Activated T-helper 9 cell treated with anti-CD3 and anti-CD28 coated beads, Interleukin-2, amount 50 U/mL, for 16 hours (primary cell): ENCODE measurements around the gene CPLANE2.
A peak's percentile ranks its signal among the peaks of the same experiment; 100 is the strongest.
"Not testable (repeated sequence)": the region's sequence is repeated elsewhere in the genome, so short reads cannot be mapped to it uniquely, and the experiment has no call there.

Source experiments
- DNase-seq: peaks from one replicate; pipeline ENCODE4 v3.0.0-alpha.2; 2020; ENCODE audit warnings: low read depth

CPLANE2 gene

DNA sequence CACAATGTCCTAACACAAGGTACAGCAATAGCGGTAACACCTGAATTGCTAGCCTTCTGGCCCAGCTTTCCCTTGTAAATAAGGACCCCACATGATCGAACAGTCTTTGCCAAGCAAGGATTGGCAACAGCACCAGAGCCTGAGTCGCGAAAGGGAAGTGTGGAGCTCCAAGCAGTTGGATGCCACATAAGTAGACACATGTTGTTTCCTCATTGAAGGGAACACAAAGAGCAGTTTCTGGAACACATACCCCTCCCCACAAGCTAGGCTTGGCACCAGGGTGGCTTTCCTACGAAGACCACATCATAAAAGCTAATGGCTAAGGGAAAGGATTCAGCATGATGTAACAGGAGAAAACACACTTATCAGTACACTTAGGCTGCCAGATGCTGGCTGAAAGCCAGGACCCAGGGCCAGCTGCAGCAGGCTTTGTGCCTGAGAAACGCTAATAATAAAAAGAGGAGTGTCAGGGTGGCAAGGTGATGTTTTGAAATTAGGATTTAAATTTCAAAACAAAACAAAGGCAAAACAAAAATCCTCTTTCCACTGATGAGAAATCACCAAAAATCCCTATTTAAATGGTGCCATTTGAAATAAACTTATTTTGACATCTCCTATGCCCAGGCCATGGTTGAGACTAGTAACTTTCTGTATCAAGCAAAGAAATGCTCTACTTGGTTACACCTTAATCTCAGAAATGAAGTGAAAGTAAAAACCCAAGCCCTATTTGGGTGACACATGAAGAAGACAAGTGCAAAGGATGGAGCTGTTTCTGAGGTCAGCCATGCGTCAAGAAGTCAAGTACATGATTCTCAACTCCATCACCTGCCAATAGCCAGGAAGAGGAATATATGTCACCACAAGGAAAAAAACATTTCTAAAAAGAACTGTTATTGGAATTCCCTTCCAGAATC is 11.9 kb upstream of the CPLANE2 start:
- DNase-seq: no peak

- DNase-seq: no peak
Observed at GRCh38 chr1:16248007-16248436, 11.0 kb upstream of the CPLANE2 start.

- no peak for DNase-seq
Observed at GRCh38 chr1:16247441-16247840, 10.5 kb upstream of the CPLANE2 start.

DNA sequence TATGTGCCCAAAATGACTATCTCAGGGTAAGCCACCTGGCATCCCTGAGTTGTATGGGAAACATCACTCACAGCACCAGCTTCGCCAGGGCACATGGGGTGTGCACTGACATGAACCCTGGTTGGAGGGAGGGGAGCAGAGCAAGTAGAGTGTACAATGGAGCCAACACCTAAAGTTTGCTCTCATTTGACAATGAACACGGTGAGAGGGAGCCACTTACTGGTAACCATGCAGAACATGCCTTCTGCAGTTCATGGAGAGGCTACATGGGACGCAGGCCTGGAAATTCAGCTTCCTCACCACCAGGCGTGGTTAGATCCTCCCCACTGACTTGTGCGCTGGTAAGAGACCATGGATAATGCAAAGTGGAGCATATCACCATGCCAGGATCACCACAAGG is 10.0 kb upstream of the CPLANE2 start:
- no peak for DNase-seq

GRCh38 chr1:16246239-16246638 is 9.3 kb upstream of the CPLANE2 start:
- not testable (repeated sequence) for DNase-seq

DNA sequence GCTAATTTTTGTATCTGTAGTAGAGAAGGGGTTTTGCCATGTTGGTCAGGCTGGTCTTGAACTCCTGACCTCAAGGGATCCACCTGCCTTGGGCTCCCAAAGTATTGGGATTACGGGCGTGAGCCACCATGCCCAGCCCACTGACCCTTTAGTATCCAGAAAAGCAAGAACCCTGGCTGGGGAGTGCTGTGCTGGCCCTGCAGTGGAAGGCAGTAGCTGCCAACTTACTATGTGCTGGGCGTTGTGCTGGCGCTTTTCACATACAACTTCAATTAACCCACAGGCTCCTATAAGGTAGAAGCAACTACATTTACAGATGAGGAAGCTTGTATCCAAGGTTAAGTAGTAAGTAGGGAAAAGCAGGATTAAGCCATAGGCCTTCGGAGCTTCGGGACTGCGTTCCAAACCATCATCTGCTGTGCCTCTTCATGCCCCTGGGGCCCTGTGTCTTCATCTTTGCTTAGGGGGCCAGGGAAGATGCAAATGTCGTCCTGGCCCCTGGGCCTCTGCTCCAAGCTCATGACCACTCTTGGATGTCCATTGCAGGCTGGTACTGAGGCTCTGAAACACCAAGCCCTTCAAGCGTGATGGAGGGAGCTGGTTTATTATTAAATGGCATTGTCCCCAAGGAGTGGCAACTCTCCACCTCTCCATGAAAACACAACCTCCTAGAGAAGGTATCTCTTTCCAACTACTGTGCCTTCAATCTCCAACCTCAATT is 8.7 kb upstream of the CPLANE2 start:
- no peak for DNase-seq

DNA sequence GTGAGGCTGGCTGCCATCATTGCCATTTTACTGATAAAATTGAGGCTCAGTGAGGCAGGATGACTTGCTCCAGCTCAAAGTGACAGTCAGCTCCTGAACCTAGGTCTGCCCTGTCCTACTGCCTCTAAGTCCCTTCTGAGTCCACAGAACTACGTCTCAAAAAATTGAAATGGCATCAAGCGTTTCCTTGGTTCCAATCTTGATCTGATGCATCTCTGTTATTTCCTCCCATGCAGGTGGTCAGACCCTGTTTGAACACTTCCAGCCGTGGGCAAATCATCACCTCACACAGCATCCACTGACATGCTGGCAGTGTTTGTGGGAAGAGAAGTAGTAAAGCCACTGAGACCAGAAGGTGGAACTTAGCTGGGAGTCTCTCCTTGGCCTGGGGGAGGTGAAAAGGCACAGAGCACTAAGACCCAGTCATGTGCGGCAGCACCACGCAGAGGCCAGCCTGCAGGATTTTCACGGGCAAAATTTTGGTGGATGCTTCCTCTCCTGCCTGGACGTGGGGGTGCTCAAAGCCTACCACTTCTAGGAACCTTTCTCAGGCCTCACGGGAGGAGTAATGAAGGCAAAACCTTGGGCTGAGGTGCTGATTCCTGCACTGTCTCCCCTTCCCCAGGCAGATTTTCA is 7.8 kb upstream of the CPLANE2 start:
- DNase-seq: no peak

DNA sequence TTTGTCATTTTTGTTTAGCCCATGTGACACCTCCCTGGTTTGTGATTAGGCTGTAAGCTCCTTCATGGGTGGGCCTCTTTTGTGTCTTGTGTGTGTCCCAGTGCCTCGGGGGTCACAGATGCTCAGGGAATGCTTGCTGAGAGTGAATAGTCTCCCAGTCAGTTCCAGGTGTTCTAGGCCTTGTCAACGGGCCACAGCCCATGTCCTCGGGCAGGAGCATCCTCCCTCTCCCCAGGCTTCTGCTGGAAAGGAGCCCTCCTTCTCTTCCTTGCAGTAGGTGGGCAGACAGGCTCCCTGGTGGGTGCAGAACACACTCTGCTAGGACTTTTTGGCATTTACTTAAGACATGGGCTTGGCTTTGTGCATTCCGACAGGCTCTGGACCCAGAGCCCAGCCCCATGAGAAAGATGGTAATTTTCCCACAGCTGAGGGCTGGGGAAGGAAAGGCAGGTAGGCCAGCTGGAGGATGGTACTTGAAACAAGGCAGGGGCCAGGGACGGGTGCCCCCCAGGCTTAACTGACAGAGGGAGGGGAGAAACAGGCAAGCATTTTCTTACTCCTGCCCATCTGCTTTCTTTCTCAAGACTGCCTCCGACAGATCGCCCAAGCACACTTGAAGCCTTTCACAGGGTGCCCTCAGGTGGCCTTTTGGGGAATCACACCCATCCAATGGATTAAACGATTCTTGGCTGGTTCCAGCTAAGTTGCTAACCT is 7.1 kb upstream of the CPLANE2 start:
- DNase-seq: peak; percentile 60

DNA sequence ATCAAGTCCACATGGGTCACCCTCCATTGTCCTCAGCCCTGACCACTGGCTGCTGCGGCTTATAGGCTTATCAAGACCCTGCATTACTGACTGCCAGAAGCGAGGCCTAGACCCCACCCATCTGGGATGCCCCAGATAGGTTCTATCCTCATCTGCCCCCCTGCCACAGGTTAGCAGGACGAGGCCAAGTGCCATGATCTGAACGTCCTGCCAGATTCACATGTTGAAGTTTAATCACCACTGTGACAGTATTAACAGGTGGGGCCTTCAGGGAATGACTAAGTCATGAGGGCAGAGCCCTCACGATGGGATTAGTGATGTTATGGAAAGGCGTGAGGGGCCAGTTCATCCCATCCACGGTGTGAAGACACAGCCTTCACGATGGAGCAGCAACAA is 6.2 kb upstream of the CPLANE2 start:
- no peak for DNase-seq

DNA sequence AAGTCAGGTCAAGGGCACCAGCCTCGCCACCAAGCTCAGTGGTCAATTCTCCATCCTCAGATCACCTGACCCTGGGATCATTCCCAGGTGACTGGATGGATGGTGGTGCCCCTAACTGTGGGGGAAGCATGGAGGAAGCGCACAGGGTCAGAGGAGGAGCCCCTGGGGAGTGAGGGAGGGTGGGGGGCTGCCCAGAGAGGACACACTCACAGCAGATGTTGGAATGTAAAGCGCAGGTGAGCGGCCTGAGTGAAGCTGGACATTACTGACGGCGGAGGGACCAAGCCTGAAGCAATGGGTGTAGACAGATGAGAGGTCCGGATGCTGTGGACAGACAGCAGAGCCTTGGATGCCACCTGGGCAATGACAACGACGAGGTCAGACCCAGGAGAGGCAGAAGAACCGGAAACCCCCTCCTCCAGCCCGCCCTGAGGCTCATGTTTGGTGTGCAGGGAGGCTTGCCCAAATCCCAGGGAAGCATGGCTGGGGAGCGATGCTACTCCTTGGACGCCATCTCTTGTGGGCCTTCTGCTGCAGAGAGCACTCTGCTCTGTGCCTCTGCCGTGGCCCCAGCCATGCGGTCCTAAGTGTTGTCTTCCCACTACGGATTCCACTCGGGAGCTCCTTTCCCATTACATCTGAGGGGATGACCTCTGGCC is 5.7 kb upstream of the CPLANE2 start:
- DNase-seq: no peak

GRCh38 chr1:16241221-16241708 is 4.3 kb upstream of the CPLANE2 start:
- DNase-seq: no peak

DNA sequence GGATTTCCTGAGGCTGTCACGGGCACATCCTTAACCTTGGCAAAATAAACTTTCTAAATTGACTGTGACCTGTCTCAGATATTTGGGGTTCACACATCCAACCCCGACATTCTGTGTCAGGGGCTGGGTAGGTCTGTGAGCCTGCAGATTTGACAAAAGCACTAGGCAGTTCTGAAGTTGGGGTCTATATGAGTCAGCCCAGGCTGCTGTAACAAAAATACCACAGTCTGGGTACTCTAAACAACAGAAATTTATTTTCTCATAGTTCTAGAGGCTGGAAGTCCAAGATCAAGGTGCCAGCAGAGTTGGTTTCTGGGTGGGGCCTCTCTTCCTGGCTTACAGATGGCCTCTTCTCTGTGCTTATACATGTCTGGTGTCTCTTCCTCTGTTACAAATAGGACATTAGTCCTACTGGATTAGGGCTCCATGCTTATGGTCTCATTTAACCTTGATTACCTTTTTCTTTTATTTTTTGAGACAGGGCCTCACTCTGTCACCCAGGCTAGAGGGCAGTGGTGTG is 3.0 kb upstream of the CPLANE2 start:
- no peak for DNase-seq

DNA sequence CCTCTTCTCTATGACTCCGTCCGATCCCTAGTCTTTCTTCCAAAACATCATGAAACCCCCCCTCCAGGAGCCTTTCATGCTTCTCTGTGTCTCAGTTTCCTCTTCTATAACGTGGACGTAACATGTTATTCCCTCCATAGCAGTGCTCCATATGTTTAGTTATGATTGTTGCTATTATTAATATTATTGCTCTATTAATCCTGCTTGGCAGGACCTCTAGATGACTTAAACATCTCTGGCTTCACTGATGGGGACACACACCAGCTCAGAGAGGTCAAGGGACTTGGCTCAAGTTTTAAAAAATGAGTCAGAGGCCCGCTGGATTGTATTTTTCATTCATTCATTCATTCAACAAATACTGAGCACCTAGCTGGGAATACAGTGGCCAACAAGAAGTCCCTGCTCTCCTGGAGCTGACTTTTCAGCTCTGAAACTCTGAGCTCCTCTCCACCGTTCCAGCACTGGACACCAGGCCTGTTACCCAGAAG is 404 bp upstream of the CPLANE2 start:
- DNase-seq: no peak

- peak; percentile 20 for DNase-seq
Observed at GRCh38 chr1:16235944-16236510, 956 bp downstream of the CPLANE2 start.

DNA sequence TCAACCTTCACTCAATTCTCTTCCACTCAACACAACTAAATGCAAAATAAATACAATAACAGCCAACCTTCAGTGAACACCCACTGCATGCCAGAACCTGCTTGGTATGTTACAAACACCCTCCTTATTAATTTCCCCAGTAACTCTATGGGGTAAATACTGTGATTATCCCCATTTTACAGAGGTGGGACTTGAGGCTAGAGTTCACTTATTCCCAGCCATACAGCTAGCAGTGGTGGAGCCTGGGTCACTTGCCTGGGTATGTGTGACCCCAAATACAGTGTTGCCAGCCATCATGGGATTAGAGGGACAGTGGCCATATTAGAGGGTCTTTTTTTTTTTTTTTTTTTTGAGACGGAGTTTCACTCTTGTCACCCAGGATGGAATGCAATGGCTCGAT is 1.6 kb downstream of the CPLANE2 start:
- no peak for DNase-seq

- DNase-seq: no peak
Observed at GRCh38 chr1:16233431-16233830, 3.6 kb downstream of the CPLANE2 start.

DNA sequence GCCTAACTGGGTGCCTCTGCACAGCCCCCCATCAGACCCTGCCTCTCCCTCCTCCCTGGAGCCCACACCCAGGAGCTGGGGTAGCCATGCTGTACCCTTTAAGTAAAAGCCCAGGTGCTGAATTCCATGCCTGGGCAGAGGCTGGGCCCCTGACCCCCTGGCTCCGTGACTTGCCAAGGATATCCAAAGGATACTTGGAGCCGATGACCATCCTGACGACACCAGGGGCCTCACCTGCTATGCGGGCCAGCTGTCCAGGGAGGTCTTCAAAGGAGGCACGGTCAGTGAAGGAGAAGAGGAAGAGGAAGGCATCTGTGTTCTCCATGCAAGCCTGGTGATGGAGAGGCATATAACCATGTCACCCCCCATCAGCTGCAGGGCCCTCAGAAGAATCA is 4.7 kb downstream of the CPLANE2 start:
- DNase-seq: no peak

DNA sequence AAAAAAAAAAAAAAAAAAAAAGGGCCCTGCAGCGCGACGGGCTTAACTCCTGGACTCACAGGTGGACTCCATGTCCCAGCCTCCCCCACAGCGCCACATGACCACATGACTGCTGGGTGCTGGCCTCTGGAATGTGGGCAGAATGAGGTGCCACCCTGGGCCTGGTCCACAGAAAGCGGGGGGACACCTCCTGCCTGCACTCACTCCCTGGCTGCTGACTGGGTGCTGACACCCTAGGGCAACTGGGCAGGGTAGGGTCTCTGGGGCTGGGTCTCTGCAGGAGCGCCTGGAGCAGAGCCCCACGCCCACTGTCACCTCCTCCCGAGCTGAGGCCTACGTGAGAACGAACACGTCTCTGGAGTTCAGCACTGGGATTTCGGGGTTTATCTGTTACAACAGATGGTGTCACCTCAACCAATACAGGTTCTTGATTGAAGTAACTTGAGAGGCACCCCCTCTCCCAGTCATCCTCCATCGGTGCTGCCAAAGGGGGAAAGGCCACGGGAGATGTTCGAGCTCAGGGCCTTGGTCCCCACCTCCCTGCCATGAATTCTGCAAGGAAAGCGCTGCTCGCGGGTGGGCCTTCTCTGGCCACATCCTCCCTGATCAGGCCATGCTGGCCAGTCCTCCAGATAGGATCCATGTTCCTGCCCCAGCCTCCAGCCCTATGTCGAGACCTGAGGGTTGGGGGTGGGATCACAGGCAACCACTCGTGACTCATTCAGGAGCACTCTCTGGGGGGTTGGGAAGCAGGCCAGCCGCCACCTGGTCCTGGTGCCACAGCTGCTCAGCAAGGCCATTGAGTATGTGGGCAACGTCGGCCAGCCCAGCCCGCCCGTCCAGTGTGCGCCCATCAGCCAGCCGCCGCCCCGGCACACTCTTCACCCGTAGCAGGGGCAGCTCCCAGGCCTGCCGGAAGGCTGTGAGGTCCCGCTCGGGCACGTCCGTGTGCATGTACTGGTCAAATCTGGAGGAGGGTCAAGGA is 5.4 kb downstream of the CPLANE2 start:
- no peak for DNase-seq

- DNase-seq: no peak
Observed at GRCh38 chr1:16230744-16231143, 6.2 kb downstream of the CPLANE2 start.
